ENCODE measurements around the gene RALB. TPM values are rescaled to one million over a fixed set of nuclear protein-coding genes. Genes with fewer than 3 reads are reported as not detected.

RALB gene
- total RNA-seq, 1 donor from 2014 or later, result 21.7 TPM

DNA sequence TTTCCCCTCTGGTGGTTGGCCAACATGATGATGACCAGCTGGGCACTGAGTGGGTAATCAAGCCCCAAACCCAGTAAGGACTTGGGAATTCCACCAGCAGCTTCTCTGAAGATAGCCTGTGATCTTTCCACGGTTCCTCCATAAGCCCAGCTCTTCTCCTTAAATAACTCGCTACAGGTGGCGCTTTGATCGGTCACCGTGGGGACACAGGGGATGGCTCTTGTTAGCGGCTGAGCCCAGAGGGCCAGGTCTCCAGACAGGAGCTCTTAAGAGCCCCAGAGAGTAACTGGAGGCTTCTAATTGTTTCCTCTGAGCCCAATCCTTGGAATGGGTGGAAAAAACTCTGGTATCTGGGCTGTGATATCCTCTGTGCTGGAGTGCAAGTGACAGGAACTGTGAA lies 79.7 kb downstream of the RALB start:
- TF ChIP-seq, protein P1, sequence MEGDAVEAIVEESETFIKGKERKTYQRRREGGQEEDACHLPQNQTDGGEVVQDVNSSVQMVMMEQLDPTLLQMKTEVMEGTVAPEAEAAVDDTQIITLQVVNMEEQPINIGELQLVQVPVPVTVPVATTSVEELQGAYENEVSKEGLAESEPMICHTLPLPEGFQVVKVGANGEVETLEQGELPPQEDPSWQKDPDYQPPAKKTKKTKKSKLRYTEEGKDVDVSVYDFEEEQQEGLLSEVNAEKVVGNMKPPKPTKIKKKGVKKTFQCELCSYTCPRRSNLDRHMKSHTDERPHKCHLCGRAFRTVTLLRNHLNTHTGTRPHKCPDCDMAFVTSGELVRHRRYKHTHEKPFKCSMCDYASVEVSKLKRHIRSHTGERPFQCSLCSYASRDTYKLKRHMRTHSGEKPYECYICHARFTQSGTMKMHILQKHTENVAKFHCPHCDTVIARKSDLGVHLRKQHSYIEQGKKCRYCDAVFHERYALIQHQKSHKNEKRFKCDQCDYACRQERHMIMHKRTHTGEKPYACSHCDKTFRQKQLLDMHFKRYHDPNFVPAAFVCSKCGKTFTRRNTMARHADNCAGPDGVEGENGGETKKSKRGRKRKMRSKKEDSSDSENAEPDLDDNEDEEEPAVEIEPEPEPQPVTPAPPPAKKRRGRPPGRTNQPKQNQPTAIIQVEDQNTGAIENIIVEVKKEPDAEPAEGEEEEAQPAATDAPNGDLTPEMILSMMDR (IDR thresholded peaks at IDR 0.05), result no peak
- no peak for DNase-seq (ENCODE audit: low spot score in 2 of 2)
- H3K27me3 ChIP-seq, result no peaks in the 10 kb centered on the region
- no peak overlapping the region for H3K27ac ChIP-seq
- intact Hi-C loops (cut with DNase I), result no loop called here
- no peaks in the 10 kb centered on the region for H3K9me3 ChIP-seq
- no peak overlapping the region for H3K4me3 ChIP-seq
- no peaks in the 10 kb centered on the region for H3K36me3 ChIP-seq
- no peaks in the 10 kb centered on the region for H3K4me1 ChIP-seq

DNA sequence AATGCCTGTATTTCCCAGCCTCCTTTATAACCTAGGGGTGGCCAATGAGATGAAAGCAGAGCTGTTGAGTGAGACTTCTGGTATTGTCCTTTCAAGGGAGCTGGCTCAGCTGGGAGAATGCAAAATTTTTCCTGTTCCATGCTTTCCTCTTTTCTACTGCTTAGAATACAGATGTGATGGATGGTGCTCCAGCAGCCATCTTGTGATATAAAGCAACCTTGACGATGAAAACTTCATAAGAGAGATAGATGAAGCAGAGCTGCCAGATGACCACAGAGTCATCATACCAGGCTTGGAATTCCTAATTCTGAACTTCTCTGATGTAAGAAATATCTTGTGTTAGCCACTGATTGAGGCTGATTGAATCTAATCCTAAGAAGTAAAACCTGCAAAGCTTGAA lies 81.4 kb downstream of the RALB start:
- H3K27me3 ChIP-seq, result no peaks in the 10 kb centered on the region
- no peak overlapping the region for H3K27ac ChIP-seq
- intact Hi-C loops (cut with DNase I), result no loop called here
- H3K4me3 ChIP-seq, result no peak overlapping the region
- H3K36me3 ChIP-seq, result no peaks in the 10 kb centered on the region
- no peaks in the 10 kb centered on the region for H3K9me3 ChIP-seq
- DNase-seq (ENCODE audit: low spot score in 2 of 2), result no peak
- TF ChIP-seq, protein P1 (IDR thresholded peaks at IDR 0.05), result no peak
- no peaks in the 10 kb centered on the region for H3K4me1 ChIP-seq

DNA sequence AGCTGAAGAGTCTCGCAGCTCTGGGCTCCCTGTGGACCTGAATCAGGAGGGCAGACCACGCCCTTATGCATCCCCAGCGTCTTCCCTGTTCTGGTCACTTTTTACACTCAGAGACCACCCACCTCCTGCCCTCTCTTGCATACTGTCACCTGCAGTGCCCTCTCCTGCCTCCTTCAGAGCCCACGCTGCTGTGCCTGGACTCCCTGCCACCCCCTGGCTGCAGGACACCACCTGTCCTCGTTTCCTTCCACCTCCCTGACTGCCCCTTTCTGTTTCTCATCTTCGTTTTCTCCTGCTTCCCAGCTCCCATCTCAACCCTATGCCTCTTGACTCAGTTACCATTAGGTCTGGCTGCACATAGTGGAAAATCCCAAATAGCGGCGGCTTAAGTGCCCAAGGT lies 84.1 kb downstream of the RALB start:
- Histone ChIP-seq H3K27ac (no peak overlapping the region), H3K4me3 (no peak overlapping the region), H3K27me3 (peaks cover 3% of the 10 kb centered on the region), H3K9me3 (no peaks in the 10 kb centered on the region), H3K36me3 (no peaks in the 10 kb centered on the region), H3K4me1 (no peaks in the 10 kb centered on the region)
- intact Hi-C loops (cut with DNase I), result no loop called here
- TF ChIP-seq, protein P1 (IDR thresholded peaks at IDR 0.05), result no peak
- no peak for DNase-seq (ENCODE audit: low spot score in 2 of 2)

DNA sequence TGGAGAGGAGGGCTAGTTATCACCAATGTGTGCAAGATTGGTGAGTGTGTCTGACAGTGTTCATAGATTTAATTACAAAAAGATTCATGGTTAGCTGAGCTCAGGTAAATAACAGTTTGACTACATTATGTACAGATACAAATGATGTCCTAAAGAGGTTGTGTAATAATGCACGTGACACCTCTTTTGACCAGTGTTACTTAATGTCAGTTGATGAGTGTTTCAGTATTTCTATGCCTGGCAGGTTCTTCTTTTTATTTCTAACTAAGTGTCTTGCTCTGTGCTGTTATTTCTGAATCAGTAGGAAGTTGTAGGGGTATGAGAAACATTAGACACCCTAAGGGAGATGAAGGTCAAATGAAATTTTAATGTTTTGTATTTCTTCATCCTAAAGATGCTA lies 85.4 kb downstream of the RALB start:
- Histone ChIP-seq H3K4me3 (no peak overlapping the region), H3K36me3 (no peaks in the 10 kb centered on the region), H3K27ac (no peak overlapping the region), H3K4me1 (peaks cover under 1% of the 10 kb centered on the region in 2 donors), H3K27me3 (peaks cover 16% of the 10 kb centered on the region), H3K9me3 (no peaks in the 10 kb centered on the region)
- TF ChIP-seq, protein P1 (IDR thresholded peaks at IDR 0.05), result no peak
- intact Hi-C loops (cut with DNase I), result no loop called here
- no peak for DNase-seq (ENCODE audit: low spot score in 2 of 2)

DNA sequence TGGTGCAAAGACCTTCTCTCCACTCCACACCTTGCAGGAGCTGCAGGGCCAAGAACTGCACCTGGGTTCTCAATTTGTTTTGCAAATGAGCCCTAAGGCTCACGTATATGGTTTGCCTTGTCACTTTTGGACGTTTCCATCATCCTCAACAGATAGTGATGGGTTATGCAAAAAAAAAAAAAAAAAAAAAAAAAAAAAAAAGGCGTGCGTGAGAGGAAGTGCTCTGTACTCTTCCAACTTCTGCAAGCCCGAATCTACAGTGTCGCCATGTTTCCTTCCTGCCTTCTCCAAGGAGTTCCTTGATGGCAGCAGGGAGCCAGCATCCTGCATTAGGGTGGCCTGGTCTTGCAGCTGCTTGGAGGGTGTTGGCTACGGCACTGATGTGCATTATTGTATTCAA lies 89.3 kb downstream of the RALB start:
- H3K4me3 ChIP-seq, result no peak overlapping the region
- peaks cover 17% of the 10 kb centered on the region for H3K27me3 ChIP-seq
- H3K4me1 ChIP-seq, result peaks cover 18 to 23% of the 10 kb centered on the region in 2 donors
- no peak overlapping the region for H3K27ac ChIP-seq
- intact Hi-C loops (cut with DNase I), result loop anchor here (5.0 kb wide), 2 partner anchors 180 to 735 kb away; no protein-coding TSS in a partner anchor
- no peaks in the 10 kb centered on the region for H3K36me3 ChIP-seq
- TF ChIP-seq, protein P1 (IDR thresholded peaks at IDR 0.05), result no peak
- no peak for DNase-seq (ENCODE audit: low spot score in 2 of 2)
- no peaks in the 10 kb centered on the region for H3K9me3 ChIP-seq

DNA sequence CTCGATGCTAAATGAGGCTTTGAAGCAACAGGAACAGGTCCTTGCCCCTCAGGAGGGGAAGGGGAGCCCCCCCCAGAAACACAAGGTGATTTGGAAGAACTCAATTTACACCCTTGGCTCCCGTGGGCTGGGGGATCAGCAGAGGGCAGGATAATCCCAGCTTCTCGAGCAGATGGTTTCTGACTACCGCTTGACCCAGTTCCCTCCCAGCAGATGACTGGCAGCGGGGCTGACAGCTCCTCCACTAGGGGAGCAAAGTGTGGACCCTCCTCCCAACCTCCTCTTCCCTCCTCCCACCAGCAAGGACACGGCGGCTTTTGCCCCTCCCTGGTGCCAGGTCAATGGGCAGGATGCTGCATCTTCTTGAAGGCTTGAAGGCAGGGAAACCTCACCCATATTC lies 89.8 kb downstream of the RALB start:
- intact Hi-C loops (cut with DNase I), result loop anchor here (5.0 kb wide), 2 partner anchors 180 to 735 kb away; no protein-coding TSS in a partner anchor
- no peak for DNase-seq (ENCODE audit: low spot score in 2 of 2)
- Histone ChIP-seq H3K4me1 (peaks cover 21 to 26% of the 10 kb centered on the region in 2 donors), H3K36me3 (no peaks in the 10 kb centered on the region), H3K4me3 (no peak overlapping the region), H3K9me3 (no peaks in the 10 kb centered on the region), H3K27ac (no peak overlapping the region), H3K27me3 (peaks cover 17% of the 10 kb centered on the region)
- TF ChIP-seq, protein P1 (IDR thresholded peaks at IDR 0.05), result no peak
